Vagina (tissue), 2 donors: ENCODE measurements around the gene ANGPTL4. TPM values are rescaled to one million over a fixed set of nuclear protein-coding genes. Genes with fewer than 3 reads are reported as not detected.
"Not testable (repeated sequence)": the region's sequence is repeated elsewhere in the genome, so short reads cannot be mapped to it uniquely, and the experiment has no call there.

ENCODE experiments used
- DNase-seq, 2 donors: peaks; one replicate each; pipeline ENCODE4 v3.0.0-alpha.2; 2017; ENCODE audit errors: extremely low spot score in 2 of 2
- H3K27ac ChIP-seq: fragments of 200-600 bp; sonication (generic); one replicate; pipeline ENCODE4 v1.5.1; 2019
- H3K27me3 ChIP-seq: fragments of 200-600 bp; sonication (generic); one replicate; pipeline ENCODE4 v1.5.1; 2019
- H3K36me3 ChIP-seq, 2 donors: fragments of 200-600 bp; sonication (generic); one replicate each; pipeline ENCODE4 v1.5.1; 2017 to 2019
- H3K4me1 ChIP-seq: fragments of 200-600 bp; sonication (generic); one replicate; pipeline ENCODE4 v1.5.1; 2019
- H3K4me3 ChIP-seq, 2 donors: fragments of 200-600 bp; sonication (generic); 1 replicate in 1 of 2; 2 replicates in 1 of 2; pipeline ENCODE4 v1.5.1; 2016 to 2019
- H3K9me3 ChIP-seq: fragments of 200-600 bp; sonication (generic); one replicate; pipeline ENCODE4 v1.5.1; 2019
- CTCF ChIP-seq, 3 experiments: fragments of 450-650 bp in 2 of 3; fragments of 200-600 bp in 1 of 3; sonication (generic) in 1 of 3; IDR thresholded peaks; one replicate each; pipeline ENCODE4 v1.5.1; 2017 to 2019; ENCODE audit warnings: antibody characterized with exemption in 3 of 3, mild to moderate bottlenecking in 2 of 3, moderate library complexity in 2 of 3
- POLR2A ChIP-seq, 2 donors: fragments of 450-650 bp; IDR thresholded peaks; one replicate each; pipeline ENCODE4 v1.6.1; 2017; ENCODE audit warnings: antibody characterized with exemption in 2 of 2, mild to moderate bottlenecking in 2 of 2, moderate library complexity in 2 of 2
- POLR2AphosphoS5 ChIP-seq, 2 donors: sonication (generic); formaldehyde crosslinking; IDR thresholded peaks; one replicate each; pipeline ENCODE4 v1.9.0; 2017; ENCODE audit warnings: antibody characterized with exemption in 2 of 2, mild to moderate bottlenecking in 2 of 2, low read depth in 1 of 2; ENCODE audit not compliant: insufficient read depth in 1 of 2
- intact Hi-C: fragments of 100-400 bp; cut with DNase I; formaldehyde crosslinking; loops from one replicate; pipeline ENCODE4 v1.15.1; 2023
- total RNA-seq: library from RNA; depleted of rRNA; stranded (reverse); fragments of >200 nt; gene quantifications from one replicate; pipeline ENCODE4 v1.2.3, GENCODE V29; 2016

The ANGPTL4 gene
- total RNA-seq, 1 donor from 2014 or later: 92.8 TPM

DNA sequence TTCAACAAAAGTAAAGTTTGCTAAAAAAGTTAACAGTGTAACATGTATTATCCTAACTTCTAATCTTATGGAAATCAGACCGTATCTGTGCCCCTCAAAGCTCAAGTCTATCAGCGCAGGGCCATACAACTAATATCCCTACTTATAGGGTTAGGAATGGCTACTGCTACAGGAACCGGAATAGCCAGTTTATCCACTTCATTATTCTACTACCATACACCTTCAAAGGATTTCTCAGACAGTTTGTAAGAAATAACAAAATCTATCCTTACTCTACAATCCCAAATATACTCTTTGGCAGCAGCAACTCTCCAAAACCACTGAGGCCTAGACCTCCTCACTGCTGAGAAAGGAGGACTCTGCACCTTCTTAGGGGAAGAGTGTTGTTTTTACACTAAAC lies 21.6 kb downstream of the ANGPTL4 start:
- DNase-seq, intact Hi-C loops, H3K9me3 ChIP-seq, H3K36me3 ChIP-seq, H3K4me1 ChIP-seq, H3K27me3 ChIP-seq, H3K4me3 ChIP-seq: not testable (repeated sequence)
- H3K27ac ChIP-seq: peak overlapping the region; percentile 68

GRCh38 chr19:8386419-8386818 lies 22.5 kb downstream of the ANGPTL4 start:
- Histone ChIP-seq H3K4me1 (peaks cover 17% of the 10 kb centered on the region), H3K27ac (peak overlapping the region; percentile 68)
- H3K36me3 ChIP-seq, intact Hi-C loops, H3K4me3 ChIP-seq, DNase-seq, H3K27me3 ChIP-seq, H3K9me3 ChIP-seq: not testable (repeated sequence)

GRCh38 chr19:8386990-8387389 lies 23.0 kb downstream of the ANGPTL4 start:
- peaks cover 23% of the 10 kb centered on the region for H3K4me1 ChIP-seq
- H3K4me3 ChIP-seq: no peak overlapping the region
- no peaks in the 10 kb centered on the region for H3K36me3 ChIP-seq
- H3K27ac ChIP-seq: no peak overlapping the region
- H3K27me3 ChIP-seq: no peaks in the 10 kb centered on the region
- no peaks in the 10 kb centered on the region for H3K9me3 ChIP-seq
- intact Hi-C loops: no loop called here
- TF ChIP-seq POLR2A (IDR thresholded peaks at IDR 0.05) (no peak), POLR2AphosphoS5 (IDR thresholded peaks at IDR 0.05; ENCODE audit: insufficient read depth in 1 of 2, low read depth in 1 of 2) (no peak), CTCF (IDR thresholded peaks at IDR 0.05) (no peak)
- no peak for DNase-seq

DNA sequence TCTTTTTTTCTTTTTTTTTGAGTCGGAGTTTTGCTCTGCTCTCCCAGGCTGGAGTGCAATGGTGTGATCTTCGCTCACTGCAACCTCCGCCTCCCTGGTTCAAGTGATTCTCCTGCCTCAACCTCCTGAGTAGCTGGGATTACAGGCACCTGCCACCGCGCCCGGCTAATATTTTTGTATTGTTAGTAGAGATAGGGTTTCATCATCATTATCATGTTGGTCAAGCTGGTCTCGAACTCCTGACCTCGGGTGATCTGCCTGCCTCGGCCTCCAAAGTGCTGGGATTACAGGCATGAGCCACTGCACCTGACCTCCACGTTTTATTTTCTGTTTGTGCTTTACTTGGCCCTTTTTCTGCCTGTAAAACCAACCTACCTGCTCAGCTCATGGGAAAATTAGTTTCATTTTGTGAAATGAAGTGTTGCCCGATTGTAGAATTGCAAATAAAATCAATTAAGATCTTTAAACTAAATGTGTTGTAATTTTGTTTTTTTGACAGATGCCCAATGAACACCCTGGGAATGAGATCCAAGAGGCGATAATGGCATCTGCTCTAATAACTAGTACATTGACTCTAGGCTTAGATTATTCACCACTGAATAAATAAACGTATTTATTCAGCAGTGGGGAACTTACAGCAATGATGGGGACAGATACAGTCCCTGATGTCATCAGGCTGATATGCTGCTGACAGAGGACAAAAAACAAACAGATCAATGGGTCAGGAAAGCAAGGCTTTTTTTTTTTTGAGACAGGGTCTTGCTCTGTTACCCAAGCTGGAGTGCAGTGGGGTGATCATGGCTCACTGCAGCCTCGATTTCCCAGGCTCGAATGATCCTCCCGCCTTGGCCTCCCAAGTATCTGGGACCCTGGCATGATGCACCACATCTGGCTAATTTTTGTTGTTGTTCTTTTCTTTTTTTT lies 24.0 kb downstream of the ANGPTL4 start:
- no peaks in the 10 kb centered on the region for H3K27me3 ChIP-seq
- no peak for DNase-seq
- no peaks in the 10 kb centered on the region for H3K36me3 ChIP-seq
- H3K4me1 ChIP-seq: peaks cover 32% of the 10 kb centered on the region
- TF ChIP-seq POLR2A (IDR thresholded peaks at IDR 0.05) (no peak), POLR2AphosphoS5 (IDR thresholded peaks at IDR 0.05; ENCODE audit: insufficient read depth in 1 of 2, low read depth in 1 of 2) (no peak), CTCF (IDR thresholded peaks at IDR 0.05) (no peak)
- intact Hi-C loops: no loop called here
- no peak overlapping the region for H3K27ac ChIP-seq
- no peaks in the 10 kb centered on the region for H3K9me3 ChIP-seq
- no peak overlapping the region for H3K4me3 ChIP-seq

DNA sequence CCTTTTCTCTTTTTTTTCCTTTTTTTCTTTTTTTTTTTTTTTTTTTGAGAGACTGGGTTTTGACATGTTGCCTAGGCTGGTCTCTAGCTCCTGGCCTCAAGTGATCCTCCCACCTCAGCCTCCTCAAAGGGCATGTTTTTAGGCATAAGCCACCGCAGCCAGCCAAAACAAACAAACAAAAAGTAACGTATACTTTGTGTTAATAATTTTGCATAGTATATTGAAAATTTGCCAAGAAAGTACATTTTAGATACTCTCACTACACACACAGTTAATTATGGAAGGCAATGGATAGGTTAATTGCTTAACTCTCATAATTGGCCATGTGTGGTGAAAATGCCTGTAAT lies 24.6 kb downstream of the ANGPTL4 start:
- intact Hi-C loops: no loop called here
- no peak for DNase-seq
- Histone ChIP-seq H3K27me3 (no peaks in the 10 kb centered on the region), H3K4me1 (peaks cover 39% of the 10 kb centered on the region), H3K4me3 (no peak overlapping the region), H3K27ac (no peak overlapping the region), H3K9me3 (no peaks in the 10 kb centered on the region), H3K36me3 (no peaks in the 10 kb centered on the region)
- no peak for TF ChIP-seq POLR2AphosphoS5 (IDR thresholded peaks at IDR 0.05; ENCODE audit: insufficient read depth in 1 of 2, low read depth in 1 of 2)
- no peak for TF ChIP-seq POLR2A (IDR thresholded peaks at IDR 0.05)
- no peak for TF ChIP-seq CTCF (IDR thresholded peaks at IDR 0.05)

DNA sequence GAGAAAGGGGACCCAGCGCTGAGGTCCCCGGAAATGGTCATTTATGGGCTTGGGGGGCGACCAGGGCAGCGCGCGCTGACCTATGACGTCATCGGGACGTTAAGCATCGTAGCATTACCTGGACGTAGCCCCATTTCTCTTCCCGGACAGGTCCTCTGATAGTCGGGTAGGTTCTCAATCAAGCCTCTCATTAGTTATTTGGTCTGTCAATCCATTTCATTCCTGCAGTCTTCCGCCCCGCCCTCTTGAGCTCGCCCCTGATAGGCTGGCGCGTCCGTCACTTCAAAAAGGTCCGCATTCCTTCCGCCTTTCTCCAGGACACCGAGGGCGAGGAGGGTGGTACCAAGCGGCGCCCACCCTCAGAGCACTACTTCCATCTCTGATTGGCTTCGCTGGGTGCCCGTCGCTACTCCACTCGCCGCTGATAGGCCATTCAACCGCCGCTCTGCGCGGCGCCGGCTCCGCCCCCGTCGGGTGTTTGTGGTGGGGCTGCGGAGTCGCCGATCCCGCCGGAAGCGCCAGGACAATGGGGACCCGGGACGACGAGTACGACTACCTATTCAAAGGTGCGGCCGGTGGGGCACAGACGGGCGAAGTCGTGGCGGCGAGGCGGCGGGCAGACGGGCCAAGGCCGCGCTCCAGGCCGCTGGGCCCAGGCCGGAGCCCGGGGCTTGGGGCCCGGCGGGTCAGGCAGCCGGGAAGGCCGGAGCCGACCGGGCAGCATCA lies 26.1 kb downstream of the ANGPTL4 start, which contains the start of gene RAB11B:
Gene RAB11B, plus strand, starts transcription at position 470 of the 726 bp plus-strand sequence. Its CDS starts 57 bp downstream, at position 527.
- Histone ChIP-seq H3K27ac (peak within 1 kb of the TSS; percentile 100), H3K4me3 (peak within 1 kb of the TSS; percentile 89 to 98), H3K4me1 (peaks cover 53% of the 10 kb centered on the region), H3K36me3 (no peaks in the 10 kb centered on the region), H3K27me3 (no peaks in the 10 kb centered on the region), H3K9me3 (no peaks in the 10 kb centered on the region)
- intact Hi-C loops: loop anchor here (5.0 kb wide), 1 partner anchor 33 kb away; no protein-coding TSS in a partner anchor
- DNase-seq: peak; percentile 99 to 100
- TF ChIP-seq POLR2AphosphoS5 (IDR thresholded peaks at IDR 0.05; ENCODE audit: insufficient read depth in 1 of 2, low read depth in 1 of 2): peak; percentile 81 to 95
- TF ChIP-seq CTCF (IDR thresholded peaks at IDR 0.05): no peak
- TF ChIP-seq POLR2A (IDR thresholded peaks at IDR 0.05): peak in 1 of 2 donors; percentile 60
